ENCODE data around the gene SH3RF3. TPM values are rescaled to one million over a fixed set of nuclear protein-coding genes. Genes with fewer than 3 reads are reported as not detected.

SH3RF3 gene
- total RNA-seq, 1 experiment from 2014 or later = not detected

DNA sequence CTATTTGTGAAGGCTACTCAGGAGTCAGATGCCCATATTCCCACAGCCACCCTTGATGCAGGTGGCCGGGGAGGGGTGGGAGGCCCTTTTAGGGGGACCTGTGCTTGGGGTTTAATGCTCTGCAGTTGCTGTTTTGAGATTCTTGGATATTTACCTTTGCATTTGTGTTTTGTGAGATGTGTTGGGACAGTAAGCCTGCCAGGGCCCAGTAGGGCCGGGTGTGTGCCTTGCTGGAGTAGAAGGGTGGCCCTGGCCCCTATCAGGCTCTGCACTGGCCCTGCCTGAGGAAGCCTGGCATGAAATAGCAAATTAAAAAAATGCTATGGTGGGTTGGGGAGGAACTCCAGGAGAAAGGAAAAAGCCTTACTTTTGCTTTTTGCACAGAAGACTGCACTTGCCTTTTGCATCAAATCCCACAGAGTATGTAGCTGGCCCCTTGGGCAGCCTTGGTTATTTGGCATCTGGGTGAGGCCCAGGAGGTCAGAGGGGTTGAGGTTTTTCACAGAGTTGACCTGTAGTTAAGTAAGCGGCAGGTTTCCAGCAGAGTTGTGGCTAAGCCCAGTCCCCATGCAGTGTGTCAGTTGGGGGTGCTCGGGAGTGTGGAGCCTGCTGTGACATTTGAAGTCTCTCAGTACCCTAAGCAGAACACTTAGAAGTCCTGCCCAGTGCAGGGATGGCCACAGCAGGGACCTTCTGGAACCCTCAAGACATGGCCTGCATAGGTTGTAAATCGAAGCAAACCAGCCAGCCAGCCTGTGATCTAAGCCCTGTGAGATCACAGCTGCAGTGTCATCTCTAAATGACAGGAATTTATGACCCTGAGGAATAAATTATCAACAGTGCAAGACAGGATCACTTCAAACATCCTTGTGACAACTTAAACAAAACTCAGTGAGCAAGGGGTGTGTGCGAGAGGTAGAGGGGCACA, 68.8 kb downstream of the SH3RF3 start:
- no peak for TF ChIP-seq ZFX (IDR thresholded peaks at IDR 0.05)
- TF ChIP-seq, protein P1, sequence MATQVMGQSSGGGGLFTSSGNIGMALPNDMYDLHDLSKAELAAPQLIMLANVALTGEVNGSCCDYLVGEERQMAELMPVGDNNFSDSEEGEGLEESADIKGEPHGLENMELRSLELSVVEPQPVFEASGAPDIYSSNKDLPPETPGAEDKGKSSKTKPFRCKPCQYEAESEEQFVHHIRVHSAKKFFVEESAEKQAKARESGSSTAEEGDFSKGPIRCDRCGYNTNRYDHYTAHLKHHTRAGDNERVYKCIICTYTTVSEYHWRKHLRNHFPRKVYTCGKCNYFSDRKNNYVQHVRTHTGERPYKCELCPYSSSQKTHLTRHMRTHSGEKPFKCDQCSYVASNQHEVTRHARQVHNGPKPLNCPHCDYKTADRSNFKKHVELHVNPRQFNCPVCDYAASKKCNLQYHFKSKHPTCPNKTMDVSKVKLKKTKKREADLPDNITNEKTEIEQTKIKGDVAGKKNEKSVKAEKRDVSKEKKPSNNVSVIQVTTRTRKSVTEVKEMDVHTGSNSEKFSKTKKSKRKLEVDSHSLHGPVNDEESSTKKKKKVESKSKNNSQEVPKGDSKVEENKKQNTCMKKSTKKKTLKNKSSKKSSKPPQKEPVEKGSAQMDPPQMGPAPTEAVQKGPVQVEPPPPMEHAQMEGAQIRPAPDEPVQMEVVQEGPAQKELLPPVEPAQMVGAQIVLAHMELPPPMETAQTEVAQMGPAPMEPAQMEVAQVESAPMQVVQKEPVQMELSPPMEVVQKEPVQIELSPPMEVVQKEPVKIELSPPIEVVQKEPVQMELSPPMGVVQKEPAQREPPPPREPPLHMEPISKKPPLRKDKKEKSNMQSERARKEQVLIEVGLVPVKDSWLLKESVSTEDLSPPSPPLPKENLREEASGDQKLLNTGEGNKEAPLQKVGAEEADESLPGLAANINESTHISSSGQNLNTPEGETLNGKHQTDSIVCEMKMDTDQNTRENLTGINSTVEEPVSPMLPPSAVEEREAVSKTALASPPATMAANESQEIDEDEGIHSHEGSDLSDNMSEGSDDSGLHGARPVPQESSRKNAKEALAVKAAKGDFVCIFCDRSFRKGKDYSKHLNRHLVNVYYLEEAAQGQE (IDR thresholded peaks at IDR 0.05; ENCODE audit: low read depth) = no peak
- TF ChIP-seq ZNF274 (IDR thresholded peaks at IDR 0.05; ENCODE audit: low read depth, low read length) = no peak
- no peak for TF ChIP-seq CBX3 (IDR thresholded peaks at IDR 0.05; ENCODE audit: low read depth)
- TF ChIP-seq TCF7L2 (IDR thresholded peaks at IDR 0.05; ENCODE audit: borderline replicate concordance, extremely low read depth, insufficient read depth, insufficient read length) = no peak
- no peak for TF ChIP-seq SIN3A (IDR thresholded peaks at IDR 0.05; ENCODE audit: low read depth)
- no peak for TF ChIP-seq FOSL1 (IDR thresholded peaks at IDR 0.05; ENCODE audit: low read depth)
- no peak for TF ChIP-seq YY1 (IDR thresholded peaks at IDR 0.05; ENCODE audit: extremely low read depth, insufficient replicate concordance, low read depth, low read length)
- TF ChIP-seq EZH2 (IDR thresholded peaks at IDR 0.05) = no peak
- TF ChIP-seq RAD21 (IDR thresholded peaks at IDR 0.05; ENCODE audit: low read depth) = no peak
- no peak for TF ChIP-seq POLR2A (IDR thresholded peaks at IDR 0.05; ENCODE audit: borderline replicate concordance, extremely low read depth, insufficient read depth, insufficient read length)
- CTCF ChIA-PET = no interaction called here
- no TSS peak for BruUV-seq (replicated peaks)

More for the DNA sequence above, 68.8 kb downstream of the SH3RF3 start:
- H3K27me3 ChIP-seq (ENCODE audit: insufficient read depth, low read length) = peaks cover 10% of the 10 kb centered on the region; the same call in 1 of the 2 replicates
- H3K4me1 ChIP-seq (ENCODE audit: control insufficient read depth in 1 of 2, insufficient read depth in 2 of 2, low read length in 2 of 2) = no peaks in the 10 kb centered on the region
- ATAC-seq = no peak
- H4K20me1 ChIP-seq (ENCODE audit: insufficient read depth) = no peaks in the 10 kb centered on the region
- H3K9me2 ChIP-seq (ENCODE audit: insufficient read depth) = no peaks in the 10 kb centered on the region
- H2AFZ ChIP-seq (ENCODE audit: low read depth, low read length, poor library complexity, severe bottlenecking) = no peak overlapping the region
- H3K9ac ChIP-seq (ENCODE audit: low read length) = no peak overlapping the region
- ChIA-PET RAD21 (ENCODE audit: low non-redundant PET in 1 of 2, low total read pairs in 2 of 2, uncharacterized antibody in 2 of 2, unreplicated experiment in 2 of 2) (no interaction called here), POLR2A (no interaction called here)
- H3K4me2 ChIP-seq (ENCODE audit: low read length) = no peak overlapping the region
- no peaks in the 10 kb centered on the region for H3K36me3 ChIP-seq (ENCODE audit: control insufficient read depth in 1 of 2, insufficient read depth in 2 of 2, low read length in 2 of 2)
- H3K9me3 ChIP-seq (ENCODE audit: control insufficient read depth in 1 of 2, insufficient read depth in 1 of 2, low read depth in 1 of 2, low read length in 2 of 2) = no peaks in the 10 kb centered on the region
- no peaks in the 10 kb centered on the region for H3K79me2 ChIP-seq (ENCODE audit: insufficient read depth, low read length)
- no peak for DNase-seq (ENCODE audit: low read depth, low spot score)
- H3K27ac ChIP-seq (ENCODE audit: low read depth, low read length) = no peak overlapping the region
- intact Hi-C loops (cut with micrococcal nuclease) = no loop called here
- no peak overlapping the region for H3K4me3 ChIP-seq (replicated peaks in 1 of 2; ENCODE audit: low read depth in 1 of 2, low read length in 2 of 2)

Measured in HCT116 (cell line).